ENCODE data around the gene ACTL10. TPM values are rescaled to one million over a fixed set of nuclear protein-coding genes. Genes with fewer than 3 reads are reported as not detected.

Gene ACTL10
- total and polyA plus RNA-seq, 2 of the 13 experiments (the other 11 are each of a cell fraction or from before 2014, with no cell fraction given): not detected

- no peak for TF ChIP-seq CEBPZ (IDR thresholded peaks at IDR 0.05; ENCODE audit: low read length)
- TF ChIP-seq HDAC6 (IDR thresholded peaks at IDR 0.05; ENCODE audit: low read depth, low read length): no peak
- TF ChIP-seq, protein P1, sequence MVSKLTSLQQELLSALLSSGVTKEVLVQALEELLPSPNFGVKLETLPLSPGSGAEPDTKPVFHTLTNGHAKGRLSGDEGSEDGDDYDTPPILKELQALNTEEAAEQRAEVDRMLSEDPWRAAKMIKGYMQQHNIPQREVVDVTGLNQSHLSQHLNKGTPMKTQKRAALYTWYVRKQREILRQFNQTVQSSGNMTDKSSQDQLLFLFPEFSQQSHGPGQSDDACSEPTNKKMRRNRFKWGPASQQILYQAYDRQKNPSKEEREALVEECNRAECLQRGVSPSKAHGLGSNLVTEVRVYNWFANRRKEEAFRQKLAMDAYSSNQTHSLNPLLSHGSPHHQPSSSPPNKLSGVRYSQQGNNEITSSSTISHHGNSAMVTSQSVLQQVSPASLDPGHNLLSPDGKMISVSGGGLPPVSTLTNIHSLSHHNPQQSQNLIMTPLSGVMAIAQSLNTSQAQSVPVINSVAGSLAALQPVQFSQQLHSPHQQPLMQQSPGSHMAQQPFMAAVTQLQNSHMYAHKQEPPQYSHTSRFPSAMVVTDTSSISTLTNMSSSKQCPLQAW (CRISPR knock-in tag; IDR thresholded peaks at IDR 0.05): peak; percentile 32; the same call in 1 of the 2 replicates
- peak; percentile 59; the same call in 1 of the 2 replicates for TF ChIP-seq GATAD2A (CRISPR knock-in tag; IDR thresholded peaks at IDR 0.05)
- TF ChIP-seq ZNF646 (CRISPR knock-in tag; IDR thresholded peaks at IDR 0.05): no peak
- no peak for TF ChIP-seq ZNF432 (CRISPR knock-in tag; IDR thresholded peaks at IDR 0.05; ENCODE audit: borderline replicate concordance)
- peak; percentile 44; the same call in 1 of the 2 replicates for TF ChIP-seq NFKB2 (CRISPR knock-in tag; IDR thresholded peaks at IDR 0.05; ENCODE audit: borderline replicate concordance)
- no peak for TF ChIP-seq SNAPC2 (CRISPR knock-in tag; IDR thresholded peaks at IDR 0.05)
- TF ChIP-seq, protein P2, sequence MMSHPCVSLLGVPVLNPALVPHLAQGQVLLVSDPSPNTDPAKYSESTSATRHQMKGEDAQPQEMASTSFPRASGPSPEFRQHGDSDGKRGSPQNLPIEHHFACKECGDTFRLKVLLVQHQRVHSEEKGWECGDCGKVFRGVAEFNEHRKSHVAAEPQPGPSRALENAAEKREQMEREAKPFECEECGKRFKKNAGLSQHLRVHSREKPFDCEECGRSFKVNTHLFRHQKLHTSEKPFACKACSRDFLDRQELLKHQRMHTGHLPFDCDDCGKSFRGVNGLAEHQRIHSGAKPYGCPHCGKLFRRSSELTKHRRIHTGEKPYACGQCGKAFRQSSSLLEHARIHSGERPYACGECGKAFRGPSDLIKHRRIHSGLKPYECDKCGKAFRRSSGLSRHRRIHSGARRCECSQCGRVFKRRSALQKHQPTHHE (CRISPR knock-in tag; IDR thresholded peaks at IDR 0.05; ENCODE audit: borderline replicate concordance): no peak
- no peak for TF ChIP-seq KDM5B (CRISPR knock-in tag; IDR thresholded peaks at IDR 0.05; ENCODE audit: borderline replicate concordance)
- peak; percentile 53 for TF ChIP-seq ASH2L (IDR thresholded peaks at IDR 0.05; ENCODE audit: insufficient read length, low read depth, low read length)
- peak; percentile 33; the same call in 1 of the 2 replicates for TF ChIP-seq ZNF362 (CRISPR knock-in tag; IDR thresholded peaks at IDR 0.05; ENCODE audit: borderline replicate concordance)
Measured at GRCh38 chr20:33653218-33653899, 13.4 kb upstream of the ACTL10 start (continued).
